Stimulated activated CD8-positive, alpha-beta memory T cell treated with anti-CD3 and anti-CD28 coated beads, Interleukin-12 subunit alpha, Interleukin-12 subunit beta, amount 100 ng/mL, for 1 hour (primary cell): ENCODE results near the gene NEURL3.
A peak's percentile ranks its signal among the peaks of the same experiment; 100 is the strongest.
"Not testable (repeated sequence)": the region's sequence is repeated elsewhere in the genome, so short reads cannot be mapped to it uniquely, and the experiment has no call there.

Experiments used
- DNase-seq: peaks from one replicate; pipeline ENCODE4 v3.0.0-alpha.2; 2020; ENCODE audit warnings: low read depth

NEURL3 gene

DNA sequence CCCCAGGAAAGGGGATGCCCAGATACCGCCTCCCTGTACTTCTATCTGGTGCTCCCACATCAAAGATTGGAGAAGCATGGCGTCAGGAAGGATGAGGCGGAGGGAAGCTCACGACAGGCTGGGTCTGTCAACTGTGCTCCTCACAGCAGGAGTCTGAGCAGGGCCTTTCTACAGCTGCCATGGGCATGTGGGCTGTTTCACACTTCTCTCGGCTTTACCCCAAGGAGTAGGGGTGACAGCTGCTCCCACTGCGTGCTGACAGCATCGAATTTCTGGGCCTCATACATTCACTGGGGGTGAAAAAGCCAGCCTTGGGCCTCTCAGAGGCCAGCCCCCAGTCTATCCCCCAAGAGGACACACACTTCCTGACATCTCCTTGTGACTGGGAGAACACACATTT is 21.1 kb downstream of the NEURL3 start:
- no peak for DNase-seq

DNA sequence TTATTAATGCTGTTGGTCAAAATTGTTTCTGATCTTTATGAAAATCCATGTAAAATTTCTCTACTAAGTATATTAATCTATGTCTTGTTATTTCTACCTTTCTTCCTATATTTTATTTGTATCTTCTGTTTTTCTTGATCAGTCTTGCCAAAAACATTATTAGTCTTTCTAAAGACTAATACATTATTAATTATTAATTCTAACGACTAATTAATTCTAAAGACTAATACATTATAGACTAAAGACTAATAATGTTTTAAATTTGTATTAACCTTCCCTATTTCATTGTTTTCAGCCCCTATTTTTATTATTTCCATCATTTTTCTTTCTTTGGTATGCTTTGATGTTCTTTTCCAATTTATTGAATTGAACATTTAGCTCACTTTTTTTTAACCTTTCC is 27.7 kb downstream of the NEURL3 start:
- no peak for DNase-seq

GRCh38 chr2:96471772-96472171 is 33.4 kb downstream of the NEURL3 start:
- no peak for DNase-seq

DNA sequence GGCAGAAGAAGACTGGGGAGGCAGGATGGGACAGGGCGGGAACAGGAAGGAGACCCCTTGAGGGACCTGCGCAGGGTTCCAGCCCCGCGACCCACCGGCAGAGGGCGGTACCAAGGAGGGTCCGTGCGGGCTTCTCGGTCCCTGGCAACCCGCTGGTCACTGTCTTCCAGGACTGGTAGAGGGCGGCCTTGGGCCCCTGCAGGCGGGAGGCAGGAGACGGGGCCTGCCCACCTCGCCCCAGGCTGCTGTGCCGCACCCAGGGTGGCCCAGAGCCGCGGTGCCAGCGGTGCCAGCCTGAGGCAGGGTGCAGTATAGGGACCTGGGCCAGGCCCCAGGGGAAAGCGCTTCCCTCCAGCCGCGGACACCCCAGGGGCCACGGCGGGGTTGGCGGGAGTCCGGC is 34.5 kb downstream of the NEURL3 start:
- DNase-seq: peak; percentile 27

- no peak for DNase-seq
Measured at GRCh38 chr2:96470109-96470508, 35.0 kb downstream of the NEURL3 start.

- no peak for DNase-seq
Measured at GRCh38 chr2:96468904-96469303, 36.3 kb downstream of the NEURL3 start.

DNA sequence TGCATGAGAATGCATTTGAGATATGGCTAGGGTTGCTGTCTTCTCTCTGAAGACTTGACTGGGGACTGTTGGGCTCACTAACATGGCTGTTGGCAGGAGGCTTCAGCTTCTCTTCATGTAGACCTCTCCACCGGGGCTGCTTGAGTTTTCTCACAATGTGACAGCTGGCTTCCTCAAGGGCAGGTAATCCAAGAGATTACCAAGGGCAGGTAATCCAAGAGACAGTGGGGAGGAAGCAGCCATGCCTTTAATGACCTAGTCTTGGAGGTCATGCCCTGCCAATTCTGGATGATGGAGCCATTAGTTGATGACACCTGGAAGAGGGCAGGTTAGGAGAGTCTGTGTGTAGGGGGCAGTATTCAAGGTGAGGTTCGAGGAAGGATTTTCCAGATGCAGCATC is 40.5 kb downstream of the NEURL3 start:
- no peak for DNase-seq

DNA sequence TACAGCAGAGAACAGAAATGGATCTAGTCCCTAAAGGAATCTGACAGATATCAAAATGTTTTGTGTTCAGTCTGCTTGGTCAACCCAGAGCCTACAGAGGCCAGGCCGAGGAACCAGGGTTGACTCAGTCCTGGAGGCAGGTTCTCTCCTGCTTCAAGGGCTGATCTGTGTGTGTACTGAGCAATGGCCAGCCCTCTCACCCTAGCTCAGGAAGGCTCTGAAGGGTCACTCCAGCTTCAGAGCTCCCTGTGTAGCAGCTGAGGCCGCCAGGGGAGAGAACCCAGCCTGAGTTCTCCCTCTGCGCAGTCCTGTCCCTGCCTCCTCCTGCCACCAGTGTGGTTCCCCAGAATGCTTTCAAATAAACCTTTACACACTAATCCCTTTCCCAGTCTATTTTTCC is 41.1 kb downstream of the NEURL3 start:
- no peak for DNase-seq

DNA sequence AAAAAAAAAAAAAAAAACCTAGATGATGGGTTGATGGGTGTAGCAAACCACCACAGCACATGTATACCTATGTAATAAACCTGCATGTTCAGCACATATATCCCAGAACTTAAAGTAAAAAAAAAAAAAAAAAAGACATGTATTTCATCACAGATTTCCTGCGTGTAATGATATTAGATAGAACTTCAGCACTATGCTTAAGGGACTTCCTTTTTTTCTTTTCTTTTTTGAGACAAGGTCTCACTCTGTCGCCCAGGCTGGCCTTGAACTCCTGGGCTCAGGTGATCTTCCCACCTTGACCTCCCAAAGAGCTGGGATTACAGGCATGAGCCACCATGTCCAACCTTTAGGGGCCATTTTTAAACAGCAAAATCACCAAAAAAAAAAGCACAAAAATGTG is 42.0 kb downstream of the NEURL3 start:
- no peak for DNase-seq

DNA sequence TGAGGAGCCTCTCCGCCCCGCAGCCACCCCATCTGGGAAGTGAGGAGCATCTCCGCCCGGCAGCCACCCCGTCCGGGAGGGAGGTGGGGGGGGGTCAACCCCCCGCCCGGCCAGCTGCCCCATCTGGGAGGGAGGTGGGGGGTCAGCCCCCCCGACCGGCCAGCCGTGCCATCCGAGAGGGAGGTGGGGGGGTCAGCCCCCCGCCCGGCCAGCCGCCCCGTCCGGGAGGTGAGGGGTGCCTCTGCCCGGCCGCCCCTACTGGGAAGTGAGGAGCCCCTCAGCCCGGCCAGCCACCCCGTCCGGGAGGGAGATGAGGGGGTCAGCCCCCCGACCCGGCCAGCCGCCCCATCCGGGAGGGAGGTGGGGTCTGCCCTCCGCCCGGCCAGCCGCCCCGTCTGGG is 43.5 kb downstream of the NEURL3 start:
- DNase-seq: not testable (repeated sequence)

- DNase-seq: no peak
Measured at GRCh38 chr2:96452053-96452452, 53.1 kb downstream of the NEURL3 start.

DNA sequence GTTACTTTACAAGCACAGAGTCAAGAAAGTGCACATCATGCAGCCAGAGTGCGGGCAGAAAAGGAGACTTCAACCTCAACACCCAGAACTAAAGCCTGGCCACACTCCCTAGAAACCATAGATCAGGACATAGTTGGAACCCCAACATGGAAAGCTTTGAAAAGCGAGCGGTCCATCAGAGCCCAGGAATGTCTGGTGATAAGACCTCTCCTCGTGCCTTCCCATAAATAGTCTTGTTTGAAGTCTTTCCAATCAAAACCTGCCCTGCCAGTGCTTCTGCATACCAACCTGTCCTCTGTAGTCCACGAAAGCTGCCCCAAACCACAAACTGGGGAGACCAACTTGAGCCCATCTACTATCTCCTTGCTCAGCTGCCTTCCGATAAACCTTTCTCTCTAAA is 55.5 kb downstream of the NEURL3 start:
- no peak for DNase-seq

GRCh38 chr2:96449174-96449573 is 56.0 kb downstream of the NEURL3 start:
- DNase-seq: no peak

- no peak for DNase-seq
Measured at GRCh38 chr2:96447726-96448125, 57.4 kb downstream of the NEURL3 start.
